PFSK-1 (cell line): ENCODE results near the gene KRTAP10-10.

ENCODE experiments used
- POLR2AphosphoS5 ChIP-seq: IDR thresholded peaks from 2 replicates; pipeline ENCODE4 v1.6.1; 2012; ENCODE audit warnings: low read depth, mild to moderate bottlenecking, control low read depth, low read length, moderate library complexity
- SIN3A ChIP-seq: IDR thresholded peaks from 2 replicates; pipeline ENCODE4 v1.6.1; 2012; ENCODE audit warnings: mild to moderate bottlenecking, low read length, moderate library complexity, borderline replicate concordance; ENCODE audit not compliant: insufficient read depth
- TAF1 ChIP-seq: IDR thresholded peaks from 2 replicates; pipeline ENCODE4 v1.6.1; 2012; ENCODE audit warnings: low read length, control low read depth, borderline replicate concordance; ENCODE audit not compliant: insufficient read depth
- TF ChIP-seq, protein P1 (sequence below), 2 experiments: IDR thresholded peaks; 2 replicates each; pipeline versions ENCODE4 v1.6.1 to v1.8.0; 2011 to 2012; ENCODE audit warnings: low read depth in 2 of 2, low read length in 2 of 2, control low read depth in 1 of 2, inconsistent platforms in 1 of 2, mild to moderate bottlenecking in 1 of 2, moderate library complexity in 1 of 2; ENCODE audit not compliant: insufficient read depth in 1 of 2

DNA sequence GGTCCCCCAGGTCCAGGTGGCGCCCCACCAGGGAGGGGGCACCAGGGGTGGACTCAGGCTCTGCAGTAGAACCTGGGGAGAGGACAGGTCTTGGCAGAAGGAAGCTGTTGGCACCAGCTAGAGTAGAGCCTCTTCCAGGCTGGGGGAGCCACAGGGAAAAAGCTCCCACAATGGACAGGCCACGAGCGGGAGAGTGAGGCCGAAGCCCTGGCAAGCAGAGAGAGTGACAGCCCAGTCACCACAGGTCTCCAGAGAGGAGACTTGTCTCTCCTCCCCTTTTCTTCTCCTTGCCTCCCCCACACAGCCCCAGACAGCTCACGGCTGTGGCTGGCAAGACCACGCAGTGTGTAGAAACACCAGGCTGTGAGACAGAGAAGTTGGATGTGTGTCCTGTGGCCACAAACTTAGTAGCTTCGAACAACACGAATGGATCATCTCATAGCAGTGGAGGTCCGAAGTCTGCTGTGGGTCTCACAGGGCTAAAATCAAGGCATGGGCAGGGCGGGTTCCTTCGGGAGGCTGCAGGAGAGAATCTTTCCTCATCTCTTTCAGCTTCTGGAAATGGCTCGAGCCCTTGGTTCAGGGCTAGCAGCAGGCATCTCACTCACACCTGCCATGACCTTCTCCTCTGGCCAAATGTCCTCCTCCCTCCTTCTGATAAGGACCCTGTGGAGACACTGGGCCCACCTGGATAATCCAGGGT is 14.0 kb downstream of the KRTAP10-10 start:
- TF ChIP-seq TAF1 (no peak), SIN3A (no peak), POLR2AphosphoS5 (no peak)
- TF ChIP-seq, protein P1, sequence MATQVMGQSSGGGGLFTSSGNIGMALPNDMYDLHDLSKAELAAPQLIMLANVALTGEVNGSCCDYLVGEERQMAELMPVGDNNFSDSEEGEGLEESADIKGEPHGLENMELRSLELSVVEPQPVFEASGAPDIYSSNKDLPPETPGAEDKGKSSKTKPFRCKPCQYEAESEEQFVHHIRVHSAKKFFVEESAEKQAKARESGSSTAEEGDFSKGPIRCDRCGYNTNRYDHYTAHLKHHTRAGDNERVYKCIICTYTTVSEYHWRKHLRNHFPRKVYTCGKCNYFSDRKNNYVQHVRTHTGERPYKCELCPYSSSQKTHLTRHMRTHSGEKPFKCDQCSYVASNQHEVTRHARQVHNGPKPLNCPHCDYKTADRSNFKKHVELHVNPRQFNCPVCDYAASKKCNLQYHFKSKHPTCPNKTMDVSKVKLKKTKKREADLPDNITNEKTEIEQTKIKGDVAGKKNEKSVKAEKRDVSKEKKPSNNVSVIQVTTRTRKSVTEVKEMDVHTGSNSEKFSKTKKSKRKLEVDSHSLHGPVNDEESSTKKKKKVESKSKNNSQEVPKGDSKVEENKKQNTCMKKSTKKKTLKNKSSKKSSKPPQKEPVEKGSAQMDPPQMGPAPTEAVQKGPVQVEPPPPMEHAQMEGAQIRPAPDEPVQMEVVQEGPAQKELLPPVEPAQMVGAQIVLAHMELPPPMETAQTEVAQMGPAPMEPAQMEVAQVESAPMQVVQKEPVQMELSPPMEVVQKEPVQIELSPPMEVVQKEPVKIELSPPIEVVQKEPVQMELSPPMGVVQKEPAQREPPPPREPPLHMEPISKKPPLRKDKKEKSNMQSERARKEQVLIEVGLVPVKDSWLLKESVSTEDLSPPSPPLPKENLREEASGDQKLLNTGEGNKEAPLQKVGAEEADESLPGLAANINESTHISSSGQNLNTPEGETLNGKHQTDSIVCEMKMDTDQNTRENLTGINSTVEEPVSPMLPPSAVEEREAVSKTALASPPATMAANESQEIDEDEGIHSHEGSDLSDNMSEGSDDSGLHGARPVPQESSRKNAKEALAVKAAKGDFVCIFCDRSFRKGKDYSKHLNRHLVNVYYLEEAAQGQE (IDR thresholded peaks at IDR 0.05; ENCODE audit: insufficient read depth in 1 of 2, low read depth in 2 of 2, low read length in 2 of 2), result no peak
